ENCODE measurements around the gene GSTA4.
A peak's percentile ranks its signal among the peaks of the same experiment; 100 is the strongest.

Gene GSTA4

DNA sequence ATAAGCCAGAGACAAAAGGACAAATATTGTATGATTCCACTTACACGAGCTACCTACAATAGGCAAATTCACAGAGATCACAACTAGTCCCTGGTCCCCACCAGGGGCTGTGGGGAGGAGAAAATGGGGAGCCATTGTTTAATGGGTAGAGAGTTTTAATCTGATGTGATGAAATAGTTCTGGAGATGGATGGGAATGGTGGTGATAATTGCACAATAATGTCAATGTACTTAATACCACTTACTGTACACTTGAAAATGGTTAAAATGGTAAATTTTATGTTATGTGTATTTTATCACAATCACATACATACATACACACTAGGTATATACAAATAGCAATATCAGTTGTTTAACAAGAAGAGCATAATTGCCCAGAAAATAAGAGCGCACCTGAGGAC lies 61.3 kb downstream of the GSTA4 start:
- H3K4me3 ChIP-seq (ENCODE audit: low read depth, low read length): no peak overlapping the region
- in situ Hi-C loops (cut with HindIII; ENCODE audit: low sequenced_read_pairs): no loop called here
- no peak for DNase-seq (ENCODE audit: low read depth)
- TF ChIP-seq, protein P1, sequence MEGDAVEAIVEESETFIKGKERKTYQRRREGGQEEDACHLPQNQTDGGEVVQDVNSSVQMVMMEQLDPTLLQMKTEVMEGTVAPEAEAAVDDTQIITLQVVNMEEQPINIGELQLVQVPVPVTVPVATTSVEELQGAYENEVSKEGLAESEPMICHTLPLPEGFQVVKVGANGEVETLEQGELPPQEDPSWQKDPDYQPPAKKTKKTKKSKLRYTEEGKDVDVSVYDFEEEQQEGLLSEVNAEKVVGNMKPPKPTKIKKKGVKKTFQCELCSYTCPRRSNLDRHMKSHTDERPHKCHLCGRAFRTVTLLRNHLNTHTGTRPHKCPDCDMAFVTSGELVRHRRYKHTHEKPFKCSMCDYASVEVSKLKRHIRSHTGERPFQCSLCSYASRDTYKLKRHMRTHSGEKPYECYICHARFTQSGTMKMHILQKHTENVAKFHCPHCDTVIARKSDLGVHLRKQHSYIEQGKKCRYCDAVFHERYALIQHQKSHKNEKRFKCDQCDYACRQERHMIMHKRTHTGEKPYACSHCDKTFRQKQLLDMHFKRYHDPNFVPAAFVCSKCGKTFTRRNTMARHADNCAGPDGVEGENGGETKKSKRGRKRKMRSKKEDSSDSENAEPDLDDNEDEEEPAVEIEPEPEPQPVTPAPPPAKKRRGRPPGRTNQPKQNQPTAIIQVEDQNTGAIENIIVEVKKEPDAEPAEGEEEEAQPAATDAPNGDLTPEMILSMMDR (IDR thresholded peaks at IDR 0.05; ENCODE audit: low read depth, low read length, missing control alignments): no peak

DNA sequence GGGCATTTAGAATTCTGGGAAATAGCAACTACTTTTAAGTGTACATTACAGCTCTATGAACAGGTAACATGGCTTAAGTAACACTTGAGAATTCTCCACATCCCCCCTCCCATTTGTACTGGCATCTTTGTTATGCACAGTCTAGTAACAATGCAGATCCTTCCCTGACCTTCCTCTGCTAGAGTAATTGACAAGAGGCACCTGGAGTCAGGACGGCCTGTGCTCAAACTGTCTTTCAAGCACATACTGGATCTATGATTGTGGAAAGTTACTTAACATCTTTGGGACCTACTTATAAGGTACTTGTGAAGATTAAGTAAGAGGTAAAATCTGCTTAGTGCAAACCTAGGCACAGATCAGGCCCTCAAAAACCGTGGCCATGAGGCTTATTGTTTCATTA lies 63.7 kb downstream of the GSTA4 start:
- TF ChIP-seq, protein P1 (IDR thresholded peaks at IDR 0.05; ENCODE audit: low read depth, low read length, missing control alignments): no peak
- DNase-seq (ENCODE audit: low read depth): no peak
- no peak overlapping the region for H3K4me3 ChIP-seq (ENCODE audit: low read depth, low read length)
- in situ Hi-C loops (cut with HindIII; ENCODE audit: low sequenced_read_pairs): no loop called here

DNA sequence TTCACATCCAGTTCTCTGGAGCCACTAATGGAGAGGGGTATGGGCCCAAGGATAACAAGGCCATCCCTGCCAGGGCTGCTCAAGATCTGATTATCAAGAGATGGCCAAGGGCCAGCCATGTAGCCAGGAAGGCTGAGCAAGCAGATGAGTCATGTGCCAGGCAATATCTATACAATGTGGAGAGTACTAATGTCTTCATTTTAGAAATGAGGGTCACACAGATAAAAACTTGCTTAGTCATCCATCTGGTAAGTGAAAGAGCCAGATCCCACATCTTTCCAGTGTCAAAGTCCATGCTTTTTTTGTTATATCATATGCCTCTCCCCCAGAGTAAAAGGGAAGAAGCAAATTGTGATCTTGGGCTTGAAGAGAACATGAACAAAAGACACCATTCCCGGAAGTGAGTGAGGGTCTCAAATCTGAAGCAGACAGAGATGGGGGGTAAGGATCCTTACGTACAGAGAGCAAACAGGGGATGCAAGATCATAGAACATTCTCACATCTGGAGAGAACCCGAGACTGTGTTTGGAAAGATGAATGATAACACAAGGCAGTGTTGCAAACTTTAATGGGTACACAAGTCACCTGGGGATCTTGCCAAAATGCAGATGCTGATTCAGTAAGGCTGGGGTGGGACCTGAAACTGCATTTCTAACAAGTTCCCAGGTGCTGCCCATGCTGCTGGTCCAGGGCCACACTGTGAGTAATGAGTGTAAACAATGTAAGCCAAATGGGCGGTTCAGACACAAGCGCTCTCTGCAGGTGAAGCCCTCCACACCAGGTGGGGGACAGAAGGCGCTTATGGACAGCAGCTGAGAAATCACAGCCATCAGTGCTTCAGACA lies 65.5 kb downstream of the GSTA4 start:
- TF ChIP-seq, protein P1 (IDR thresholded peaks at IDR 0.05; ENCODE audit: low read depth, low read length, missing control alignments): no peak
- H3K4me3 ChIP-seq (ENCODE audit: low read depth, low read length): no peak overlapping the region
- DNase-seq (ENCODE audit: low read depth): peak; percentile 24
- in situ Hi-C loops (cut with HindIII; ENCODE audit: low sequenced_read_pairs): no loop called here
